Effector memory CD4-positive, alpha-beta T cell (primary cell): ENCODE results near the gene OPN1MW2.
"Not testable (repeated sequence)": the region's sequence is repeated elsewhere in the genome, so short reads cannot be mapped to it uniquely, and the experiment has no call there.

Experiments
- DNase-seq, 3 donors: peaks; one replicate each; pipeline ENCODE4 v3.0.0-alpha.2; 2020
- H3K27ac ChIP-seq: 2 replicates; pipeline ENCODE4 v1.7.0; 2013; ENCODE audit warnings: mild to moderate bottlenecking, low read length, moderate library complexity; ENCODE audit not compliant: insufficient read depth, poor library complexity, severe bottlenecking
- H3K27me3 ChIP-seq: replicated peaks from 2 replicates; pipeline ENCODE4 v1.7.0; 2013; ENCODE audit warnings: mild to moderate bottlenecking, low read length; ENCODE audit not compliant: insufficient read depth, control insufficient read depth, poor library complexity, severe bottlenecking
- H3K36me3 ChIP-seq: 2 replicates; pipeline ENCODE4 v1.7.0; 2013; ENCODE audit warnings: mild to moderate bottlenecking, low read length, moderate library complexity; ENCODE audit not compliant: control insufficient read depth, insufficient read depth
- H3K4me1 ChIP-seq: 2 replicates; pipeline ENCODE4 v1.7.0; 2013; ENCODE audit warnings: low read length, mild to moderate bottlenecking; ENCODE audit not compliant: control insufficient read depth, insufficient read depth, poor library complexity, severe bottlenecking
- H3K4me3 ChIP-seq: 2 replicates; pipeline ENCODE4 v1.7.0; 2013; ENCODE audit warnings: low read length, low read depth, mild to moderate bottlenecking; ENCODE audit not compliant: insufficient read depth, poor library complexity, severe bottlenecking
- H3K9me3 ChIP-seq: 2 replicates; pipeline ENCODE4 v1.7.0; 2013; ENCODE audit warnings: mild to moderate bottlenecking, low read length, moderate library complexity; ENCODE audit not compliant: control insufficient read depth

The OPN1MW2 gene

GRCh38 chrX:154211499-154211898 lies 8.1 kb upstream of the OPN1MW2 start:
- not testable (repeated sequence) for DNase-seq, H3K27ac ChIP-seq, H3K4me1 ChIP-seq, H3K9me3 ChIP-seq, H3K36me3 ChIP-seq, H3K4me3 ChIP-seq, H3K27me3 ChIP-seq

GRCh38 chrX:154225292-154225691 lies 5.7 kb downstream of the OPN1MW2 start:
- H3K4me1 ChIP-seq, H3K4me3 ChIP-seq, H3K9me3 ChIP-seq, H3K36me3 ChIP-seq, H3K27me3 ChIP-seq, H3K27ac ChIP-seq, DNase-seq: not testable (repeated sequence)

- H3K9me3 ChIP-seq, H3K27me3 ChIP-seq, H3K36me3 ChIP-seq, DNase-seq, H3K4me1 ChIP-seq, H3K4me3 ChIP-seq, H3K27ac ChIP-seq: not testable (repeated sequence)
Observed at GRCh38 chrX:154226706-154227105, 7.2 kb downstream of the OPN1MW2 start.

GRCh38 chrX:154231443-154231842 lies 11.9 kb downstream of the OPN1MW2 start:
- not testable (repeated sequence) for H3K4me3 ChIP-seq, H3K27ac ChIP-seq, H3K27me3 ChIP-seq, DNase-seq, H3K36me3 ChIP-seq, H3K4me1 ChIP-seq, H3K9me3 ChIP-seq

GRCh38 chrX:154233620-154234019 lies 14.1 kb downstream of the OPN1MW2 start:
- not testable (repeated sequence) for H3K36me3 ChIP-seq, H3K27me3 ChIP-seq, H3K27ac ChIP-seq, H3K4me3 ChIP-seq, H3K4me1 ChIP-seq, DNase-seq, H3K9me3 ChIP-seq

- not testable (repeated sequence) for H3K4me1 ChIP-seq, H3K4me3 ChIP-seq, H3K27ac ChIP-seq, H3K9me3 ChIP-seq, H3K36me3 ChIP-seq, DNase-seq, H3K27me3 ChIP-seq
Observed at GRCh38 chrX:154238939-154239559, 19.5 kb downstream of the OPN1MW2 start.

GRCh38 chrX:154239982-154240503 lies 20.5 kb downstream of the OPN1MW2 start:
- H3K27ac ChIP-seq, H3K36me3 ChIP-seq, H3K4me3 ChIP-seq, H3K4me1 ChIP-seq, DNase-seq, H3K27me3 ChIP-seq, H3K9me3 ChIP-seq: not testable (repeated sequence)

- H3K4me3 ChIP-seq, H3K4me1 ChIP-seq, H3K36me3 ChIP-seq, H3K27ac ChIP-seq, H3K27me3 ChIP-seq, DNase-seq, H3K9me3 ChIP-seq: not testable (repeated sequence)
Observed at GRCh38 chrX:154247377-154248045, 28.0 kb downstream of the OPN1MW2 start.

- H3K4me3 ChIP-seq, H3K27me3 ChIP-seq, H3K27ac ChIP-seq, DNase-seq, H3K9me3 ChIP-seq, H3K36me3 ChIP-seq, H3K4me1 ChIP-seq: not testable (repeated sequence)
Observed at GRCh38 chrX:154248076-154248475, 28.5 kb downstream of the OPN1MW2 start.

- not testable (repeated sequence) for H3K27ac ChIP-seq, H3K27me3 ChIP-seq, DNase-seq, H3K9me3 ChIP-seq, H3K4me3 ChIP-seq, H3K36me3 ChIP-seq, H3K4me1 ChIP-seq
Observed at GRCh38 chrX:154257282-154257681, 37.7 kb downstream of the OPN1MW2 start, which contains the start of gene OPN1MW3. OPN1MW3 (plus strand) TSS chrX:154257582; CDS start chrX:154257620, 38 bp downstream.
